Hepatocyte (in vitro differentiated cells): ENCODE data around the gene S100A2. TPM values are rescaled to one million over a fixed set of nuclear protein-coding genes. Genes with fewer than 3 reads are reported as not detected.
"Not testable (repeated sequence)": the region's sequence is repeated elsewhere in the genome, so short reads cannot be mapped to it uniquely, and the experiment has no call there.

ENCODE experiments used
- DNase-seq: peaks from one replicate; pipeline ENCODE4 v3.0.0-alpha.2; 2016; ENCODE audit warnings: low spot score
- H2AFZ ChIP-seq: fragments of 200-600 bp; sonication (generic); 2 replicates; pipeline ENCODE4 v1.6.0; 2016; ENCODE audit warnings: antibody characterized with exemption, mild to moderate bottlenecking
- H3K27ac ChIP-seq: fragments of 200-600 bp; sonication (generic); 2 replicates; pipeline ENCODE4 v1.5.1; 2016; ENCODE audit warnings: mild to moderate bottlenecking
- H3K27me3 ChIP-seq: fragments of 200-600 bp; sonication (generic); 2 replicates; pipeline ENCODE4 v1.6.1; 2016
- H3K36me3 ChIP-seq: fragments of 200-600 bp; sonication (generic); replicated peaks from 2 replicates; pipeline ENCODE4 v1.5.1; 2016; ENCODE audit warnings: low read depth; ENCODE audit not compliant: insufficient read depth
- H3K4me1 ChIP-seq: fragments of 200-600 bp; sonication (generic); 2 replicates; pipeline ENCODE4 v1.5.1; 2016; ENCODE audit warnings: mild to moderate bottlenecking, moderate library complexity; ENCODE audit not compliant: insufficient read depth
- H3K4me2 ChIP-seq: fragments of 200-600 bp; sonication (generic); 2 replicates; pipeline ENCODE4 v1.6.0; 2016
- H3K4me3 ChIP-seq: fragments of 200-600 bp; sonication (generic); 2 replicates; pipeline ENCODE4 v1.5.1; 2016; ENCODE audit warnings: mild to moderate bottlenecking
- H3K79me2 ChIP-seq: fragments of 200-600 bp; sonication (generic); 2 replicates; pipeline ENCODE4 v1.6.0; 2017; ENCODE audit warnings: mild to moderate bottlenecking
- H3K9me2 ChIP-seq: fragments of 200-600 bp; sonication (generic); replicated peaks from 2 replicates; pipeline ENCODE4 v1.6.0; 2017; ENCODE audit warnings: mild to moderate bottlenecking; ENCODE audit not compliant: insufficient read depth
- H3K9me3 ChIP-seq: fragments of 200-600 bp; sonication (generic); 2 replicates; pipeline ENCODE4 v1.5.1; 2016; ENCODE audit warnings: low read depth, mild to moderate bottlenecking
- H4K20me1 ChIP-seq: fragments of 200-600 bp; sonication (generic); 2 replicates; pipeline ENCODE4 v1.6.0; 2016; ENCODE audit warnings: mild to moderate bottlenecking; ENCODE audit not compliant: insufficient read depth, poor library complexity, severe bottlenecking
- CTCF ChIP-seq: fragments of 200-600 bp; sonication (generic); IDR thresholded peaks from 2 replicates; pipeline ENCODE4 v1.5.1; 2016; ENCODE audit warnings: antibody characterized with exemption, mild to moderate bottlenecking; ENCODE audit not compliant: poor library complexity
- EZH2 ChIP-seq: fragments of 200-600 bp; sonication (generic); IDR thresholded peaks from 2 replicates; pipeline ENCODE4 v1.6.1; 2016; ENCODE audit warnings: antibody characterized with exemption, mild to moderate bottlenecking, borderline replicate concordance
- EZH2phosphoT487 ChIP-seq: fragments of 200-600 bp; sonication (generic); IDR thresholded peaks from one replicate; pipeline ENCODE4 v1.6.1; 2018; ENCODE audit warnings: antibody characterized with exemption, mild to moderate bottlenecking, low read depth, moderate library complexity; ENCODE audit not compliant: unreplicated experiment, severe bottlenecking
- WGBS: methylation state at CpG from one replicate; pipeline ENCODE4 v1.1.6; 2016; ENCODE audit warnings: low lambda C conversion rate; ENCODE audit errors: missing lambda C conversion rate; 5-methylcytosine and 5-hydroxymethylcytosine counted together
- polyA plus RNA-seq: library from polyadenylated mRNA; unstranded; fragments of >200 nt; fragmentation: Nextera tagmentation; extraction: Ambion mirVana; gene quantifications from 2 replicates; pipeline ENCODE4 v1.2.1, GENCODE V29; 2016
- total RNA-seq: library from RNA; depleted of rRNA; stranded (reverse); fragments of >200 nt; gene quantifications from 2 replicates; pipeline ENCODE4 v1.2.3, GENCODE V29; 2014

The S100A2 gene
- total and polyA plus RNA-seq, 2 experiments from 2014 or later, result 4.2 to 6.9 TPM

GRCh38 chr1:153585006-153585405 lies 19.4 kb upstream of the S100A2 start:
- no peaks in the 10 kb centered on the region for H3K4me1 ChIP-seq
- H2AFZ ChIP-seq, result no peak overlapping the region
- H3K4me2 ChIP-seq, result no peak overlapping the region
- no peaks in the 10 kb centered on the region for H3K9me2 ChIP-seq
- no peak for DNase-seq
- no peak overlapping the region for H3K27ac ChIP-seq
- no peaks in the 10 kb centered on the region for H3K27me3 ChIP-seq
- 64% methylated on average over 1 of the region's 1 CpG for WGBS
- no peaks in the 10 kb centered on the region for H3K9me3 ChIP-seq
- no peaks in the 10 kb centered on the region for H4K20me1 ChIP-seq
- TF ChIP-seq CTCF (no peak), EZH2 (no peak)
- no peak overlapping the region for H3K4me3 ChIP-seq
- H3K79me2 ChIP-seq, result no peaks in the 10 kb centered on the region
- no peaks in the 10 kb centered on the region for H3K36me3 ChIP-seq

GRCh38 chr1:153583976-153584375 lies 18.3 kb upstream of the S100A2 start:
- Histone ChIP-seq H2AFZ (no peak overlapping the region), H4K20me1 (no peaks in the 10 kb centered on the region), H3K79me2 (no peaks in the 10 kb centered on the region), H3K4me3 (no peak overlapping the region), H3K9me2 (no peaks in the 10 kb centered on the region), H3K4me2 (no peak overlapping the region), H3K4me1 (no peaks in the 10 kb centered on the region), H3K27me3 (no peaks in the 10 kb centered on the region), H3K36me3 (no peaks in the 10 kb centered on the region), H3K9me3 (no peaks in the 10 kb centered on the region), H3K27ac (no peak overlapping the region)
- WGBS, result 92% methylated on average over 2 of the region's 2 CpGs
- TF ChIP-seq CTCF (no peak), EZH2phosphoT487 (no peak), EZH2 (no peak)
- DNase-seq, result no peak

- H3K27me3 ChIP-seq, H4K20me1 ChIP-seq, H3K4me1 ChIP-seq, H3K27ac ChIP-seq, H3K9me3 ChIP-seq, H3K4me2 ChIP-seq, DNase-seq, H3K4me3 ChIP-seq, H3K36me3 ChIP-seq, H2AFZ ChIP-seq, H3K79me2 ChIP-seq, H3K9me2 ChIP-seq: not testable (repeated sequence)
- WGBS, result 49% methylated on average over 3 of the region's 3 CpGs
Observed at GRCh38 chr1:153583514-153583913, 17.9 kb upstream of the S100A2 start.

GRCh38 chr1:153582836-153583235 lies 17.2 kb upstream of the S100A2 start:
- H3K4me2 ChIP-seq, H3K4me1 ChIP-seq, H2AFZ ChIP-seq, H3K9me2 ChIP-seq, H3K36me3 ChIP-seq, H3K9me3 ChIP-seq, H3K27ac ChIP-seq, H3K27me3 ChIP-seq, H3K79me2 ChIP-seq, DNase-seq, H3K4me3 ChIP-seq, H4K20me1 ChIP-seq: not testable (repeated sequence)
- 100% methylated on average over 1 of the region's 34 CpGs for WGBS

- Histone ChIP-seq H3K27me3 (no peaks in the 10 kb centered on the region), H3K9me2 (no peaks in the 10 kb centered on the region), H3K9me3 (no peaks in the 10 kb centered on the region), H3K27ac (no peak overlapping the region), H3K4me3 (no peak overlapping the region), H3K4me2 (no peak overlapping the region), H2AFZ (no peak overlapping the region), H4K20me1 (no peaks in the 10 kb centered on the region), H3K79me2 (no peaks in the 10 kb centered on the region), H3K4me1 (no peaks in the 10 kb centered on the region), H3K36me3 (no peaks in the 10 kb centered on the region)
- WGBS, result 80% methylated on average over 3 of the region's 3 CpGs
- TF ChIP-seq CTCF (no peak), EZH2 (no peak), EZH2phosphoT487 (no peak)
- DNase-seq, result no peak
Observed at GRCh38 chr1:153578936-153579335, 13.3 kb upstream of the S100A2 start.
